Fibroblast of the conjunctiva (primary cell): ENCODE results near the gene TPH2.

Experiments
- DNase-seq: peaks from one replicate; pipeline ENCODE4 v3.0.0-alpha.2; 2010; ENCODE audit warnings: low read depth

Gene TPH2

GRCh38 chr12:71958993-71959578 lies 20.4 kb downstream of the TPH2 start:
- peak; percentile 33 for DNase-seq

- DNase-seq: no peak
Observed at GRCh38 chr12:71967211-71967610, 28.6 kb downstream of the TPH2 start.

- DNase-seq: no peak
Observed at GRCh38 chr12:71969330-71969729, 30.7 kb downstream of the TPH2 start.

- DNase-seq: no peak
Observed at GRCh38 chr12:71970031-71970430, 31.4 kb downstream of the TPH2 start.

GRCh38 chr12:71972441-71973074 lies 33.9 kb downstream of the TPH2 start:
- no peak for DNase-seq

GRCh38 chr12:71973687-71974086 lies 35.0 kb downstream of the TPH2 start:
- DNase-seq: no peak

GRCh38 chr12:71980538-71980937 lies 41.9 kb downstream of the TPH2 start:
- DNase-seq: no peak

GRCh38 chr12:71981149-71981548 lies 42.5 kb downstream of the TPH2 start:
- DNase-seq: no peak

GRCh38 chr12:71994715-71995114 lies 56.1 kb downstream of the TPH2 start:
- DNase-seq: no peak

GRCh38 chr12:71999795-72000194 lies 61.1 kb downstream of the TPH2 start:
- no peak for DNase-seq

- no peak for DNase-seq
Observed at GRCh38 chr12:72000969-72001648, 62.5 kb downstream of the TPH2 start.

GRCh38 chr12:72006766-72007165 lies 68.1 kb downstream of the TPH2 start:
- DNase-seq: no peak

GRCh38 chr12:72010356-72010755 lies 71.7 kb downstream of the TPH2 start:
- DNase-seq: no peak

- no peak for DNase-seq
Observed at GRCh38 chr12:72011374-72011773, 72.7 kb downstream of the TPH2 start.

GRCh38 chr12:72012874-72013273 lies 74.2 kb downstream of the TPH2 start:
- no peak for DNase-seq

- no peak for DNase-seq
Observed at GRCh38 chr12:72015895-72016294, 77.2 kb downstream of the TPH2 start.

- DNase-seq: peak; percentile 63
Observed at GRCh38 chr12:72017054-72017651, 78.5 kb downstream of the TPH2 start.

- DNase-seq: no peak
Observed at GRCh38 chr12:72018036-72018435, 79.4 kb downstream of the TPH2 start.

GRCh38 chr12:72024613-72025012 lies 86.0 kb downstream of the TPH2 start:
- no peak for DNase-seq

GRCh38 chr12:72025524-72025923 lies 86.9 kb downstream of the TPH2 start:
- no peak for DNase-seq

GRCh38 chr12:72028966-72029365 lies 90.3 kb downstream of the TPH2 start:
- no peak for DNase-seq

GRCh38 chr12:72030277-72030676 lies 91.6 kb downstream of the TPH2 start:
- DNase-seq: no peak

GRCh38 chr12:72031066-72031465 lies 92.4 kb downstream of the TPH2 start:
- no peak for DNase-seq
